SU-DHL-6 (cell line): Measurements from ENCODE around the gene POU1F1.

Source experiments
- H2AFZ ChIP-seq: fragments of 200-600 bp; sonication (generic); 2 replicates; pipeline ENCODE4 v1.6.1; 2014; ENCODE audit warnings: low read depth, mild to moderate bottlenecking, moderate library complexity, mixed read lengths, antibody characterized with exemption, low read length; ENCODE audit not compliant: severe bottlenecking
- H3F3A ChIP-seq: fragments of 200-600 bp; shearing (Covaris generic); 2 replicates; pipeline ENCODE4 v1.6.0; 2016; ENCODE audit warnings: antibody characterized with exemption, mild to moderate bottlenecking; ENCODE audit not compliant: insufficient read depth
- H3K27ac ChIP-seq: fragments of 200-600 bp; sonication (generic); 2 replicates; pipeline ENCODE4 v1.5.1; 2016; ENCODE audit warnings: low read depth, mild to moderate bottlenecking, low read length, moderate library complexity, mixed read lengths
- H3K27me3 ChIP-seq: fragments of 200-600 bp; sonication (generic), shearing (Covaris generic); 2 replicates; pipeline ENCODE4 v1.6.0; 2014; ENCODE audit warnings: mild to moderate bottlenecking, low read length
- H3K36me3 ChIP-seq: fragments of 200-600 bp; sonication (generic); 2 replicates; pipeline ENCODE4 v1.6.1; 2014; ENCODE audit warnings: mild to moderate bottlenecking, low read length, mixed read lengths
- H3K4me2 ChIP-seq: fragments of 300-600, 200-600 bp; shearing (Covaris generic), sonication (generic); 2 replicates; pipeline ENCODE4 v1.6.0; 2014; ENCODE audit warnings: low read length, low read depth, mild to moderate bottlenecking; ENCODE audit not compliant: poor library complexity, severe bottlenecking
- H3K4me3 ChIP-seq: fragments of 200-600 bp; sonication (generic); 2 replicates; pipeline ENCODE4 v1.5.1; 2014; ENCODE audit warnings: antibody characterized with exemption, low read length, mild to moderate bottlenecking, mixed read lengths; ENCODE audit not compliant: insufficient read depth, poor library complexity, severe bottlenecking
- H3K79me2 ChIP-seq: fragments of 200-600 bp; sonication (generic); 2 replicates; pipeline ENCODE4 v1.6.1; 2014; ENCODE audit warnings: mild to moderate bottlenecking, low read length, moderate library complexity; ENCODE audit not compliant: insufficient read depth
- H3K9ac ChIP-seq: fragments of 200-600 bp; sonication (generic); 2 replicates; pipeline ENCODE4 v1.7.0; 2014; ENCODE audit warnings: mild to moderate bottlenecking, low read length
- H3K9me2 ChIP-seq: fragments of 200-600 bp; sonication (generic); replicated peaks from 2 replicates; pipeline ENCODE4 v1.6.1; 2014; ENCODE audit warnings: low read length; ENCODE audit not compliant: insufficient read depth
- H3K9me3 ChIP-seq: fragments of 200-600 bp; sonication (generic); 2 replicates; pipeline ENCODE4 v1.6.1; 2014; ENCODE audit warnings: low read length, mixed read lengths; ENCODE audit not compliant: insufficient read depth
- H4K20me1 ChIP-seq: fragments of 200-600 bp; sonication (generic); 2 replicates; pipeline ENCODE4 v1.6.1; 2014; ENCODE audit warnings: low read depth, mild to moderate bottlenecking, antibody characterized with exemption, low read length, moderate library complexity, mixed read lengths
- EZH2phosphoT487 ChIP-seq: fragments of 200-600 bp; sonication (generic), shearing (Covaris generic); conservative IDR thresholded peaks from 2 replicates; pipeline ENCODE4 v1.6.1; 2018; ENCODE audit warnings: mild to moderate bottlenecking, antibody characterized with exemption, low read length, moderate library complexity, mixed read lengths
- TF ChIP-seq, protein P1 (sequence below): fragments of 200-600 bp; sonication (generic); IDR thresholded peaks from one replicate; pipeline ENCODE4 v1.5.1; 2017; ENCODE audit warnings: antibody characterized with exemption, mild to moderate bottlenecking, low read length, moderate library complexity; ENCODE audit not compliant: insufficient read depth, poor library complexity, severe bottlenecking

Gene POU1F1

DNA sequence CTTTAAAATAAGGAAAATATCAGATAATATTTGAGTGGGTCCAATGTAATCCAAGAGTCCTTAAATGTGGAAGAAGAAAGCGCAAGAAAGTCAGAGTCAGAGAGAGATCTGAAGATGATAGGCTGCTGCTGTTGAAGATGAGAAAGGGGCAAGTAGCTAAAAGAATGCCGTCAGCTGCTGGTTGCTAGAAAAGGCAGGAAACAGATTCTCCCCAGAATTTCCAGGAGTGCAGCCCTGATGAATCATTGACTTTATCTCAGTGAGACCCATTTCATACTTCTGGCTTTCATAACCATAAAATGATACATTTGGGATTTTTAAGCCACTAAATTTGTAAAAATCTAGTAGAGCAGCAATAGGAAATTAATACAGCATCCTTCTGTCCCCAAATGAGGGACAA is 56.8 kb downstream of the POU1F1 start:
- H3K4me3 ChIP-seq, result no peak overlapping the region
- TF ChIP-seq, protein P1, sequence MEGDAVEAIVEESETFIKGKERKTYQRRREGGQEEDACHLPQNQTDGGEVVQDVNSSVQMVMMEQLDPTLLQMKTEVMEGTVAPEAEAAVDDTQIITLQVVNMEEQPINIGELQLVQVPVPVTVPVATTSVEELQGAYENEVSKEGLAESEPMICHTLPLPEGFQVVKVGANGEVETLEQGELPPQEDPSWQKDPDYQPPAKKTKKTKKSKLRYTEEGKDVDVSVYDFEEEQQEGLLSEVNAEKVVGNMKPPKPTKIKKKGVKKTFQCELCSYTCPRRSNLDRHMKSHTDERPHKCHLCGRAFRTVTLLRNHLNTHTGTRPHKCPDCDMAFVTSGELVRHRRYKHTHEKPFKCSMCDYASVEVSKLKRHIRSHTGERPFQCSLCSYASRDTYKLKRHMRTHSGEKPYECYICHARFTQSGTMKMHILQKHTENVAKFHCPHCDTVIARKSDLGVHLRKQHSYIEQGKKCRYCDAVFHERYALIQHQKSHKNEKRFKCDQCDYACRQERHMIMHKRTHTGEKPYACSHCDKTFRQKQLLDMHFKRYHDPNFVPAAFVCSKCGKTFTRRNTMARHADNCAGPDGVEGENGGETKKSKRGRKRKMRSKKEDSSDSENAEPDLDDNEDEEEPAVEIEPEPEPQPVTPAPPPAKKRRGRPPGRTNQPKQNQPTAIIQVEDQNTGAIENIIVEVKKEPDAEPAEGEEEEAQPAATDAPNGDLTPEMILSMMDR, result no peak
- TF ChIP-seq EZH2phosphoT487, result no peak
- no peaks in the 10 kb centered on the region for H4K20me1 ChIP-seq
- no peak overlapping the region for H2AFZ ChIP-seq
- H3K79me2 ChIP-seq, result no peaks in the 10 kb centered on the region
- H3K9me2 ChIP-seq, result no peaks in the 10 kb centered on the region
- no peak overlapping the region for H3K27ac ChIP-seq
- H3K9ac ChIP-seq, result no peak overlapping the region
- no peaks in the 10 kb centered on the region for H3K27me3 ChIP-seq
- no peaks in the 10 kb centered on the region for H3K9me3 ChIP-seq
- H3K4me2 ChIP-seq, result no peak overlapping the region
- H3F3A ChIP-seq, result no peaks in the 10 kb centered on the region
- H3K36me3 ChIP-seq, result no peaks in the 10 kb centered on the region

DNA sequence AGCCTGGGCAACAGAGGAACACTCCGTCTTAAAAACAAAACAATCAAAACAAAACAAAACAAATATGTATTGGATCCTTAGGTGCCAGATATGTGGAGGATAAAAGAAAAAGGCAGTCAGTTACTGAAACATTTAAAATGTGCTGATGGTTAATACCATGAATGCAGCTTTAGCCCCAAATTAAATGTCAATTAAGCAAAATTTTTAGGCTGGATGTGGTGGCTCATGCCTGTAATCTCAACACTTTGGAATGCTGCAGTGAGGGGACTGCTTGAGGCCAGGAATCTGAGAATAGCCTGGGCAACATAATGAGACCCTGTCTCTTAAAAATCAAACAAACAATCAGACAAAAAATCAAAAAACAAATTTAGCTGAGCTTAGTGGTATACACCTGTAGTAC is 57.8 kb downstream of the POU1F1 start:
- no peaks in the 10 kb centered on the region for H3K27me3 ChIP-seq
- no peak overlapping the region for H3K4me2 ChIP-seq
- H3K9me2 ChIP-seq, result no peaks in the 10 kb centered on the region
- no peak overlapping the region for H3K9ac ChIP-seq
- TF ChIP-seq EZH2phosphoT487, result no peak
- TF ChIP-seq, protein P1, result no peak
- no peak overlapping the region for H2AFZ ChIP-seq
- H3K9me3 ChIP-seq, result no peaks in the 10 kb centered on the region
- H3K27ac ChIP-seq, result no peak overlapping the region
- no peaks in the 10 kb centered on the region for H4K20me1 ChIP-seq
- H3K79me2 ChIP-seq, result no peaks in the 10 kb centered on the region
- no peaks in the 10 kb centered on the region for H3K36me3 ChIP-seq
- H3F3A ChIP-seq, result no peaks in the 10 kb centered on the region
- no peak overlapping the region for H3K4me3 ChIP-seq
